HEK293T (cell line): ENCODE measurements around the gene L3MBTL3.
"Not testable (repeated sequence)": the region's sequence is repeated elsewhere in the genome, so short reads cannot be mapped to it uniquely, and the experiment has no call there.

Source experiments
- FOXM1 ChIP-seq: fragments of 450-650 bp; IDR thresholded peaks from 2 replicates; pipeline ENCODE4 v1.6.1; 2017; ENCODE audit warnings: mild to moderate bottlenecking, borderline replicate concordance
- L3MBTL2 ChIP-seq: fragments of 450-650 bp; conservative IDR thresholded peaks from 2 replicates; pipeline ENCODE4 v1.6.1; 2016; ENCODE audit warnings: mild to moderate bottlenecking
- SUZ12 ChIP-seq: fragments of 450-650 bp; IDR thresholded peaks from 2 replicates; pipeline ENCODE4 v1.6.1; 2016; ENCODE audit warnings: mild to moderate bottlenecking

GRCh38 chr6:130170160-130170559 is 151.8 kb downstream of the L3MBTL3 start:
- not testable (repeated sequence) for TF ChIP-seq SUZ12, FOXM1, L3MBTL2
